GM12874 (cell line): ENCODE data around the gene ENTPD2.

Experiments
- CTCF ChIP-seq: IDR thresholded peaks from 2 replicates; pipeline ENCODE4 v1.5.1; 2011; ENCODE audit warnings: low read depth, mild to moderate bottlenecking, control low read depth, low read length, moderate library complexity; ENCODE audit not compliant: insufficient read depth

ENTPD2 gene

DNA sequence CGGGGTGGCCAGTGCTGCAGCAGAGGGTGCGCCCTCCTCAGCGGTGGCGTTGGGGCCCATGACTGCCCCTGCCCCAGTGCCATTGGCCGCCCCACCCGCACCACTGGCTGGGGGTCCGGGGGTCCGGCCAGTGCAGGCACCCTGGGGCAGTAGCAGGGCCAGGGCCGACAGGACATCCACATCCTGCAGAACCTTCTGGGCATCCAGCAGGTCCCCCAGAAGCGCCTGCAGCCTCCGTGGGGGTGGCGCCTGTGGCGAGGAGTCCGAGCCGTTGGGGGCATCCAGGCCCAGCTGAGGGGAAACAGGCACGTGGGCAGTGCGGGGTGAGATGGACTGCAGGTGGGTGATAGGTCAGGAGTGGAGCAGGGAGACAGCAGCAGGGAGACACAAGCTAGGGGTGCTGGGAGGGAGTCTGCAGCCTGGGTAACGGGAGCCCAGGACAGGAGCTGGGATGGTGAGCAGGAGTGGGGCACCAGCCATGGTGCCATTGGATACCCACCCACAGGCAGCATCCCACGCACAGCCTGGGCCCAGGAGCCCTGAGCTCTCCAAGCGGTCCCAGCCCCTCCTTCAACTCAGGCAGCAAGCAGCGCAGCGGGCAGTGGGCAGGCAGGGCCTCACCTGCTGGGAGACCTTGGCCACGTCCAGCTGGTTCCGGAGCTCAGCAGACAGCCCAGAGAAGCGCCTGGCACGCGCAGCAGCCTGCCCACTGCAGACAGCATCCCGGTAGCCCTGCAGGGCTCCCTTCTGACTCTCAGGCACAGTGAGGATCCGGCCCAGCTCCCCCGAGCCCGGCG lies 32.9 kb downstream of the ENTPD2 start:
- no peak for TF ChIP-seq CTCF

DNA sequence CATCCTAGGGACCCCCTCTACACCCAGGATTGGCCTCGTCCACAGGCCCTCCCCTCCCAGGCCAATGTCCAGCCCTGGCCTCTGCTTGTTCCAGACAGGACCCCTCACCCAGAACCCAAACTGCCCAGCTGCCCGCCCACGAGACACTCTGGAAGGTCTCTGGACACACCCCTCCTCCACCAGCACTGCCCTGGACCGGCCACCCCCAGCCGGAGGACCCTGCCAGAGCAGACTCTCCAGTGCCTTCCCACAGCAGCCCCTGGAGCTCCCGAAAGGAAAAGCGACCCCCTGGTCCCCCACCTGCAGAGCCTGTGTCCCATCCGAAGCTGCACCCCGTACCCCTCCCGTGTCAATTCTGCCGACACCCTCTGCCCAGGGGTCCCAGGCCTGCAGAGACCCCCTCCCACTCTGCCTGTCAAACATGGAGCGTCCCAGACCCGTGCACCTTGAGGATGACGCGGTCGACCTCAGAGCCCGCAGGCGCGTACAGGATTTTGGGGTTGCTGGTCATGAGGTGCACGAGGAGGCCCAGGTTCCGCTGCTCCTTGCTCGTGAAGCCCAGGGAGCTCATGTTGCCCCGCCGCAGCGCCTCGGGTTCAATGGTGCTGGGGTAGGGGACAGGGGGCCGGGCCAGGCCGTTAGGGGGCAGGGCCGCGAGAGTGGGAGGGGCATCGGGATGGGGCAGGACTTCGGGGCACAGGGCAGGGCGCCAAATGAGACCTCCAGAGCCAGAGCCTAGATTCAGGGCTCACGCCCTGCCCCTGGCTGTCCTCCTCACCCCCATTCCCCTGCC lies 33.8 kb downstream of the ENTPD2 start:
- TF ChIP-seq CTCF, result no peak

- TF ChIP-seq CTCF, result no peak
Measured at GRCh38 chr9:137018761-137019559, 34.9 kb downstream of the ENTPD2 start.

DNA sequence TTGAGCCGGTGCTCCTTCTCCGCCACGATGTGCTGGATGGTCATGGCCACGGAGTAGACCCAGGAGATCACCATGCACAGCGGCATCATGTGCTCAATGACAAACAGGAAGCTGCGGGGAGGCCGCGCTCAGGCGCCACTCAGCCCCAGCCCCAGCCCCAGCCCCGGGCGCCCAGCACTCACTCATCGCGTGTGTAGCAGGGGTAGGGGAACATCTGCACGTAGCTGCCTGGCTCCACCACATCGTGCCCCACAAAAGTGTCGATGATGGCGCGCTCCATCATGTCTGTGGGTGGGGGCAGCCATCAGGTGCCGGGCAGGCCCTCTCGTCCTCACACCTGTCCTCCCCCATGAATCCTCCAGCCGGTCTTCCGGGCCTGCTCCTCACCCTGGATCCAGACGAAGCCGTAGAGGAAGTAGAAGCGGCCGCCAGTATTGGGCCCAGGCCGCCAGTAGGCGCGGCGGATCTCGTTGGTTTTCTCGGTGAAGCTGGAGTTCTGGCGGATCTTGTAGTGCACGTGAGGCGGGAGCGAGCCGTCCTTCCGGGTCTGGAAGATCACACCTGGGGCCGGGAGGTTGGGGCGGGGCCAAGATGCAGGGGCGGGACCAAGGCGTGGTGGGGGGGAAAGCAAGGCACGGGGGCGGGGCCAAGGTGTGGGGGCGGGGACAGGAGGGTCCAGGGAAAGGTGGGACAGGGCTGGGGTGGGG lies 35.9 kb downstream of the ENTPD2 start:
- TF ChIP-seq CTCF, result no peak

GRCh38 chr9:137017071-137017470 lies 36.8 kb downstream of the ENTPD2 start:
- TF ChIP-seq CTCF, result no peak

GRCh38 chr9:137016436-137016835 lies 37.4 kb downstream of the ENTPD2 start:
- no peak for TF ChIP-seq CTCF
